B cell (primary cell): Measurements from ENCODE around the gene SEC14L6. TPM values are rescaled to one million over a fixed set of nuclear protein-coding genes. Genes with fewer than 3 reads are reported as not detected.

ENCODE experiments used
- ATAC-seq: fragments of 200-7000 bp; cut with Tn5 transposase; one replicate; pipeline ENCODE4 v1.10.0; 2021; ENCODE audit warnings: low read depth, mild to moderate bottlenecking, moderate number of reproducible peaks, moderate library complexity
- CTCF ChIA-PET: fragments of 350-600 bp; sonication (Branson Sonifier 250); formaldehyde crosslinking; loops from one replicate; lab custom pipeline; 2021; ENCODE audit warnings: antibody characterized with exemption, inconsistent platforms; lab: Charles Lee
- POLR2A ChIA-PET: fragments of 350-600 bp; sonication (Branson Sonifier 250); formaldehyde crosslinking; loops from one replicate; lab custom pipeline; 2021; ENCODE audit warnings: antibody characterized with exemption; lab: Charles Lee
- DNase-seq: peaks from one replicate; pipeline ENCODE4 v3.0.0; 2013
- H2AFZ ChIP-seq: 2 replicates; pipeline ENCODE4 v1.6.1; 2012; ENCODE audit warnings: mild to moderate bottlenecking, low read depth, low read length; ENCODE audit not compliant: insufficient read depth, poor library complexity, severe bottlenecking
- H3K27ac ChIP-seq, 2 donors: 1 replicate in 1 of 2; 2 replicates in 1 of 2; pipeline ENCODE4 v1.5.1; 2012 to 2013; ENCODE audit warnings: low read length in 2 of 2, mild to moderate bottlenecking in 2 of 2, moderate library complexity in 1 of 2
- H3K27me3 ChIP-seq, 4 experiments: fragments of 200-600 bp in 1 of 4; sonication (generic) in 1 of 4; replicated peaks in 1 of 4; 1 replicate in 2 of 4; 2 replicates in 2 of 4; pipeline versions ENCODE4 v1.6.1 to v1.7.0; 2013 to 2016; ENCODE audit warnings: low read length in 3 of 4, mild to moderate bottlenecking in 2 of 4, mixed read lengths in 1 of 4, moderate library complexity in 1 of 4; ENCODE audit not compliant: insufficient read depth in 4 of 4, control insufficient read depth in 3 of 4; ENCODE audit errors: control extremely low read depth in 1 of 4
- H3K36me3 ChIP-seq, 2 experiments: replicated peaks in 1 of 2; 1 replicate in 1 of 2; 2 replicates in 1 of 2; pipeline versions ENCODE4 v1.6.1 to v1.7.1; 2013; ENCODE audit warnings: low read length in 1 of 2; ENCODE audit not compliant: insufficient read depth in 2 of 2, control insufficient read depth in 1 of 2; ENCODE audit errors: control extremely low read depth in 1 of 2, extremely low read depth in 1 of 2
- H3K4me1 ChIP-seq, 2 donors: fragments of 200-600 bp in 1 of 2; sonication (generic) in 1 of 2; 1 replicate in 1 of 2; 2 replicates in 1 of 2; pipeline versions ENCODE4 v1.5.1 to v1.6.1; 2013 to 2017; ENCODE audit warnings: low read length in 2 of 2; ENCODE audit not compliant: control insufficient read depth in 2 of 2, insufficient read depth in 2 of 2
- H3K4me2 ChIP-seq: replicated peaks from 2 replicates; pipeline ENCODE3; 2012; ENCODE audit warnings: mild to moderate bottlenecking, low read depth, low read length; ENCODE audit not compliant: poor library complexity, severe bottlenecking
- H3K4me3 ChIP-seq, 5 experiments: fragments of 200-600 bp in 1 of 5; sonication (generic) in 1 of 5; 1 replicate in 3 of 5; 2 replicates in 2 of 5; pipeline versions ENCODE4 v1.5.1 to v1.7.0; 2011 to 2016; ENCODE audit warnings: low read length in 4 of 5, mild to moderate bottlenecking in 4 of 5, low read depth in 2 of 5, control low read depth in 1 of 5, moderate library complexity in 1 of 5; ENCODE audit not compliant: insufficient read depth in 1 of 5; ENCODE audit errors: control extremely low read depth in 1 of 5, extremely low read depth in 1 of 5
- H3K79me2 ChIP-seq: fragments of 200-600 bp; sonication (generic); one replicate; pipeline ENCODE4 v1.6.0; 2016; ENCODE audit warnings: low read length; ENCODE audit not compliant: control insufficient read depth, insufficient read depth
- H3K9ac ChIP-seq: fragments of 200-600 bp; sonication (generic); 2 replicates; pipeline ENCODE4 v1.6.1; 2017; ENCODE audit warnings: mild to moderate bottlenecking, low read length, moderate library complexity
- H3K9me3 ChIP-seq, 3 donors: one replicate each; pipeline versions ENCODE4 v1.6.1 to v1.7.1; 2013; ENCODE audit warnings: low read length in 2 of 3; ENCODE audit not compliant: control insufficient read depth in 2 of 3, insufficient read depth in 1 of 3; ENCODE audit errors: control extremely low read depth in 1 of 3
- H4K20me1 ChIP-seq: 2 replicates; pipeline ENCODE4 v1.6.0; 2012; ENCODE audit warnings: mild to moderate bottlenecking, low read length; ENCODE audit not compliant: insufficient read depth, control insufficient read depth, poor library complexity, severe bottlenecking
- H3K27ac Mint-ChIP-seq: one replicate; pipeline ENCODE4 v1.8.0; 2021; ENCODE audit warnings: mixed read lengths
- H3K27me3 Mint-ChIP-seq: one replicate; pipeline ENCODE4 v1.8.0; 2021; ENCODE audit warnings: mixed read lengths
- H3K4me1 Mint-ChIP-seq: one replicate; pipeline ENCODE4 v1.8.0; 2021; ENCODE audit warnings: mixed read lengths
- H3K4me3 Mint-ChIP-seq: one replicate; pipeline ENCODE4 v1.8.0; 2021; ENCODE audit warnings: mixed read lengths
- H3K9me3 Mint-ChIP-seq: one replicate; pipeline ENCODE4 v1.8.0; 2022; ENCODE audit warnings: mixed read lengths; ENCODE audit not compliant: insufficient read depth
- CTCF ChIP-seq: fragments of 200-600 bp; IDR thresholded peaks from one replicate; pipeline ENCODE4 v1.8.0; 2022; ENCODE audit warnings: antibody characterized with exemption, mild to moderate bottlenecking
- EZH2 ChIP-seq: IDR thresholded peaks from 2 replicates; pipeline ENCODE4 v1.6.1; 2012; ENCODE audit warnings: borderline replicate concordance, low read depth, mild to moderate bottlenecking, moderate library complexity, low read length; ENCODE audit not compliant: insufficient read depth, poor library complexity, severe bottlenecking
- WGBS: methylation state at CpG from one replicate; pipeline ENCODE4 v1.1.5; 2013; ENCODE audit warnings: missing lambda C conversion rate; ENCODE audit not compliant: insufficient coverage; 5-methylcytosine and 5-hydroxymethylcytosine counted together
- intact Hi-C: fragments of 100-400 bp; cut with micrococcal nuclease; formaldehyde crosslinking; loops from one replicate; pipeline ENCODE4 v1.10.0; 2022
- polyA plus RNA-seq: library from polyadenylated mRNA; depleted of rRNA; stranded (reverse); fragments of >200 nt; gene quantifications from 2 replicates; pipeline ENCODE4 v1.2.3, GENCODE V29; 2012
- total RNA-seq, 2 donors: library from RNA; stranded (reverse); fragments of 120-200 nt in 1 of 2; gene quantifications; 1 replicate in 1 of 2; 2 replicates in 1 of 2; pipeline versions ENCODE4 v1.2.3 to v1.2.4, GENCODE V29; 2013 to 2022

SEC14L6 gene
- total and polyA plus RNA-seq, 2 donors (not counting 1 experiment from before 2014, with no cell fraction given): not detected

- Histone ChIP-seq H3K9me3 (peaks cover 0 to 3% (median 0%) of the 10 kb centered on the region in 3 donors), H3K27me3 (peaks cover 0 to 20% (median 4%) of the 10 kb centered on the region in 4 experiments), H3K4me3 (no peak overlapping the region), H3K4me2 (no peak overlapping the region), H3K9ac (no peak overlapping the region), H2AFZ (no peak overlapping the region), H3K27ac (no peak overlapping the region), H4K20me1 (no peaks in the 10 kb centered on the region), H3K79me2 (no peaks in the 10 kb centered on the region), H3K36me3 (no peaks in the 10 kb centered on the region), H3K4me1 (no peaks in the 10 kb centered on the region)
- intact Hi-C loops: no loop called here
- ATAC-seq (no peak), DNase-seq (no peak)
- WGBS: no CpG with 5 or more reads among the region's 1 CpG
- Mint-ChIP-seq H3K27ac (no peak overlapping the region), H3K4me3 (no peak overlapping the region), H3K27me3 (peaks cover 40% of the 10 kb centered on the region), H3K9me3 (no peaks in the 10 kb centered on the region), H3K4me1 (peaks cover 5% of the 10 kb centered on the region)
- CTCF ChIA-PET: no interaction called here
- TF ChIP-seq CTCF (no peak), EZH2 (no peak)
- POLR2A ChIA-PET: no interaction called here
Observed at GRCh38 chr22:30539368-30539767, 7.2 kb downstream of the SEC14L6 start.

- Mint-ChIP-seq H3K27me3 (peaks cover 42% of the 10 kb centered on the region), H3K9me3 (no peaks in the 10 kb centered on the region), H3K4me3 (no peak overlapping the region), H3K4me1 (peaks cover 5% of the 10 kb centered on the region), H3K27ac (no peak overlapping the region)
- Histone ChIP-seq H3K4me2 (no peak overlapping the region), H3K79me2 (no peaks in the 10 kb centered on the region), H3K27me3 (peaks cover 0 to 16% (median 3%) of the 10 kb centered on the region in 4 experiments), H4K20me1 (no peaks in the 10 kb centered on the region), H3K4me1 (no peaks in the 10 kb centered on the region), H3K36me3 (no peaks in the 10 kb centered on the region), H3K9ac (no peak overlapping the region), H3K4me3 (no peak overlapping the region), H3K27ac (no peak overlapping the region), H3K9me3 (no peaks in the 10 kb centered on the region), H2AFZ (no peak overlapping the region)
- TF ChIP-seq CTCF: no peak
- TF ChIP-seq EZH2: no peak
- WGBS: 93% methylated on average over 5 of the region's 6 CpGs
- ChIA-PET POLR2A (no interaction called here), CTCF (no interaction called here)
- intact Hi-C loops: no loop called here
- no peak for DNase-seq
- no peak for ATAC-seq
Observed at GRCh38 chr22:30538280-30538679, 8.3 kb downstream of the SEC14L6 start.
